Liver (tissue), 3 donors: ENCODE measurements around the gene CLMN.

Experiments
- EGR1 ChIP-seq, 2 donors: IDR thresholded peaks; 2 replicates each; pipeline ENCODE4 v1.6.1; 2016 to 2018; ENCODE audit warnings: antibody characterized with exemption in 2 of 2, low read depth in 2 of 2
- JUND ChIP-seq, 2 donors: IDR thresholded peaks; 2 replicates each; pipeline ENCODE4 v1.6.1; 2016; ENCODE audit warnings: antibody characterized with exemption in 2 of 2
- SP1 ChIP-seq: IDR thresholded peaks from 2 replicates; pipeline ENCODE4 v1.6.1; 2018; ENCODE audit warnings: antibody characterized with exemption, mild to moderate bottlenecking
- TAF1 ChIP-seq: conservative IDR thresholded peaks from 2 replicates; pipeline ENCODE4 v1.6.1; 2016; ENCODE audit warnings: antibody characterized with exemption, mild to moderate bottlenecking
- YY1 ChIP-seq: IDR thresholded peaks from 2 replicates; pipeline ENCODE4 v1.6.1; 2016; ENCODE audit warnings: antibody characterized with exemption, mild to moderate bottlenecking
- TF ChIP-seq, protein P1 (sequence below): fragments of 150-350 bp; IDR thresholded peaks from 2 replicates; pipeline ENCODE4 v1.5.1; 2017; ENCODE audit warnings: improper control_type of control experiment, low read depth, low read length; ENCODE audit not compliant: missing input control
- TF ChIP-seq, protein P2 (sequence below): IDR thresholded peaks from 2 replicates; pipeline ENCODE4 v1.6.1; 2016; ENCODE audit warnings: antibody characterized with exemption, mild to moderate bottlenecking
- TF ChIP-seq, protein P3 (sequence below): IDR thresholded peaks from 2 replicates; pipeline ENCODE4 v1.6.1; 2016; ENCODE audit warnings: antibody characterized with exemption
- donor health status: healthy.
- donor health status: healthy.

DNA sequence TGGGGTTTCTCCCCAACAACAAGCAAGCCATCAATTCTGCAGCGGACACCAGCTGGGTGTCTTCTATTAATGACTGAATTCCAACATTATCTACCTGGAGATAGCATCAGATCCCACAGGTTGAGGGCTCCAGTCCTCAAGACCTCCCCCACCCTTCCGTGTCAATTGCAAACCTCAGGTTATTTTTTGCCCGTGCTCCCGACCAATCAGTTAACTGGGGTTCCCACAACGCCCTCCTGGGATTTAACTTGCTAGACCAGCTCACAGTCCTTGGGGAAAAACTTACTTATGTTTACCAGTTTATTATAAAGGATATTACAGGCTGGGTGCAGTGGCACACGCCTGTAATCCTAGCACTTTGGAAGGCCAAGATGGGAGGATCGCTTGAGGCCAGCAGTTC, 172.1 kb downstream of the CLMN start:
- TF ChIP-seq, protein P1, sequence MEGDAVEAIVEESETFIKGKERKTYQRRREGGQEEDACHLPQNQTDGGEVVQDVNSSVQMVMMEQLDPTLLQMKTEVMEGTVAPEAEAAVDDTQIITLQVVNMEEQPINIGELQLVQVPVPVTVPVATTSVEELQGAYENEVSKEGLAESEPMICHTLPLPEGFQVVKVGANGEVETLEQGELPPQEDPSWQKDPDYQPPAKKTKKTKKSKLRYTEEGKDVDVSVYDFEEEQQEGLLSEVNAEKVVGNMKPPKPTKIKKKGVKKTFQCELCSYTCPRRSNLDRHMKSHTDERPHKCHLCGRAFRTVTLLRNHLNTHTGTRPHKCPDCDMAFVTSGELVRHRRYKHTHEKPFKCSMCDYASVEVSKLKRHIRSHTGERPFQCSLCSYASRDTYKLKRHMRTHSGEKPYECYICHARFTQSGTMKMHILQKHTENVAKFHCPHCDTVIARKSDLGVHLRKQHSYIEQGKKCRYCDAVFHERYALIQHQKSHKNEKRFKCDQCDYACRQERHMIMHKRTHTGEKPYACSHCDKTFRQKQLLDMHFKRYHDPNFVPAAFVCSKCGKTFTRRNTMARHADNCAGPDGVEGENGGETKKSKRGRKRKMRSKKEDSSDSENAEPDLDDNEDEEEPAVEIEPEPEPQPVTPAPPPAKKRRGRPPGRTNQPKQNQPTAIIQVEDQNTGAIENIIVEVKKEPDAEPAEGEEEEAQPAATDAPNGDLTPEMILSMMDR, result no peak
- TF ChIP-seq YY1 (no peak), EGR1 (IDR thresholded peaks at IDR 0.05; ENCODE audit: low read depth in 2 of 2) (no peak), SP1 (no peak), JUND (IDR thresholded peaks at IDR 0.05) (no peak), TAF1 (no peak)
- TF ChIP-seq, protein P2, sequence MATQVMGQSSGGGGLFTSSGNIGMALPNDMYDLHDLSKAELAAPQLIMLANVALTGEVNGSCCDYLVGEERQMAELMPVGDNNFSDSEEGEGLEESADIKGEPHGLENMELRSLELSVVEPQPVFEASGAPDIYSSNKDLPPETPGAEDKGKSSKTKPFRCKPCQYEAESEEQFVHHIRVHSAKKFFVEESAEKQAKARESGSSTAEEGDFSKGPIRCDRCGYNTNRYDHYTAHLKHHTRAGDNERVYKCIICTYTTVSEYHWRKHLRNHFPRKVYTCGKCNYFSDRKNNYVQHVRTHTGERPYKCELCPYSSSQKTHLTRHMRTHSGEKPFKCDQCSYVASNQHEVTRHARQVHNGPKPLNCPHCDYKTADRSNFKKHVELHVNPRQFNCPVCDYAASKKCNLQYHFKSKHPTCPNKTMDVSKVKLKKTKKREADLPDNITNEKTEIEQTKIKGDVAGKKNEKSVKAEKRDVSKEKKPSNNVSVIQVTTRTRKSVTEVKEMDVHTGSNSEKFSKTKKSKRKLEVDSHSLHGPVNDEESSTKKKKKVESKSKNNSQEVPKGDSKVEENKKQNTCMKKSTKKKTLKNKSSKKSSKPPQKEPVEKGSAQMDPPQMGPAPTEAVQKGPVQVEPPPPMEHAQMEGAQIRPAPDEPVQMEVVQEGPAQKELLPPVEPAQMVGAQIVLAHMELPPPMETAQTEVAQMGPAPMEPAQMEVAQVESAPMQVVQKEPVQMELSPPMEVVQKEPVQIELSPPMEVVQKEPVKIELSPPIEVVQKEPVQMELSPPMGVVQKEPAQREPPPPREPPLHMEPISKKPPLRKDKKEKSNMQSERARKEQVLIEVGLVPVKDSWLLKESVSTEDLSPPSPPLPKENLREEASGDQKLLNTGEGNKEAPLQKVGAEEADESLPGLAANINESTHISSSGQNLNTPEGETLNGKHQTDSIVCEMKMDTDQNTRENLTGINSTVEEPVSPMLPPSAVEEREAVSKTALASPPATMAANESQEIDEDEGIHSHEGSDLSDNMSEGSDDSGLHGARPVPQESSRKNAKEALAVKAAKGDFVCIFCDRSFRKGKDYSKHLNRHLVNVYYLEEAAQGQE, result no peak
- TF ChIP-seq, protein P3, sequence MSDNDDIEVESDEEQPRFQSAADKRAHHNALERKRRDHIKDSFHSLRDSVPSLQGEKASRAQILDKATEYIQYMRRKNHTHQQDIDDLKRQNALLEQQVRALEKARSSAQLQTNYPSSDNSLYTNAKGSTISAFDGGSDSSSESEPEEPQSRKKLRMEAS, result no peak
